GM23338 (cell line): ENCODE measurements around the gene RPH3AL. TPM values are rescaled to one million over a fixed set of nuclear protein-coding genes. Genes with fewer than 3 reads are reported as not detected.
A peak's percentile ranks its signal among the peaks of the same experiment; 100 is the strongest.

Experiments used
- ATAC-seq: fragments of 200-7000 bp; cut with Tn5 transposase; 3 replicates; pipeline ENCODE4 v1.9.1; 2020
- DNase-seq: peaks from one replicate; pipeline ENCODE4 v3.0.0-alpha.2; 2015; ENCODE audit warnings: low spot score
- H2AFZ ChIP-seq: fragments of 200-600 bp; sonication (generic); 2 replicates; pipeline ENCODE4 v1.8.0; 2016; ENCODE audit warnings: antibody characterized with exemption, mild to moderate bottlenecking, moderate library complexity
- H3F3A ChIP-seq: fragments of 200-600 bp; sonication (generic); replicated peaks from 2 replicates; pipeline ENCODE4 v1.8.0; 2017; ENCODE audit warnings: antibody characterized with exemption, mixed run types, low read depth
- H3K27ac ChIP-seq: fragments of 200-600 bp; sonication (generic); 2 replicates; pipeline ENCODE4 v1.6.1; 2016; ENCODE audit warnings: low read depth
- H3K27me3 ChIP-seq: fragments of 200-600 bp; sonication (generic); 2 replicates; pipeline ENCODE4 v1.8.0; 2016; ENCODE audit warnings: mild to moderate bottlenecking, mixed run types, moderate library complexity; ENCODE audit not compliant: insufficient read depth
- H3K36me3 ChIP-seq: fragments of 200-600 bp; sonication (generic); 2 replicates; pipeline ENCODE4 v1.8.0; 2016; ENCODE audit warnings: mild to moderate bottlenecking; ENCODE audit not compliant: insufficient read depth
- H3K4me1 ChIP-seq: fragments of 200-600 bp; sonication (generic); 2 replicates; pipeline ENCODE4 v1.8.0; 2016; ENCODE audit warnings: mild to moderate bottlenecking, moderate library complexity; ENCODE audit not compliant: insufficient read depth
- H3K4me2 ChIP-seq: fragments of 200-600 bp; sonication (generic); 2 replicates; pipeline ENCODE4 v1.7.1; 2017; ENCODE audit warnings: mixed run types
- H3K4me3 ChIP-seq: fragments of 200-600 bp; sonication (generic); 2 replicates; pipeline ENCODE4 v1.6.1; 2016; ENCODE audit warnings: mixed run types
- H3K79me2 ChIP-seq: fragments of 200-600 bp; sonication (generic); replicated peaks from 2 replicates; pipeline ENCODE4 v1.8.0; 2017; ENCODE audit warnings: mild to moderate bottlenecking; ENCODE audit not compliant: insufficient read depth
- H3K9me2 ChIP-seq: fragments of 200-600 bp; sonication (generic); 2 replicates; pipeline ENCODE4 v1.8.0; 2017; ENCODE audit not compliant: insufficient read depth
- H4K20me1 ChIP-seq: fragments of 200-600 bp; sonication (generic); replicated peaks from 2 replicates; pipeline ENCODE4 v1.8.0; 2017; ENCODE audit warnings: mild to moderate bottlenecking; ENCODE audit not compliant: insufficient read depth
- H3K27ac Mint-ChIP-seq: 2 replicates; pipeline ENCODE4 v1.8.0; 2020; ENCODE audit warnings: inconsistent platforms, mild to moderate bottlenecking, moderate library complexity, mixed read lengths
- H3K27me3 Mint-ChIP-seq: 3 replicates; pipeline ENCODE4 v1.8.0; 2022; ENCODE audit warnings: low read depth, mild to moderate bottlenecking, moderate library complexity, mixed read lengths, inconsistent platforms; ENCODE audit not compliant: insufficient read depth, poor library complexity
- H3K36me3 Mint-ChIP-seq: 3 replicates; pipeline ENCODE4 v1.8.0; 2021; ENCODE audit warnings: low read depth, mild to moderate bottlenecking, inconsistent platforms, moderate library complexity, mixed read lengths
- H3K4me1 Mint-ChIP-seq: 3 replicates; pipeline ENCODE4 v1.8.0; 2020; ENCODE audit warnings: mild to moderate bottlenecking, inconsistent platforms, mixed read lengths
- H3K4me3 Mint-ChIP-seq: 3 replicates; pipeline ENCODE4 v1.8.0; 2021; ENCODE audit warnings: moderate library complexity, mild to moderate bottlenecking, inconsistent platforms, mixed read lengths
- H3K9me3 Mint-ChIP-seq: 3 replicates; pipeline ENCODE4 v1.8.0; 2020; ENCODE audit warnings: moderate library complexity, mild to moderate bottlenecking, inconsistent platforms, mixed read lengths
- CREB1 ChIP-seq: fragments of 250-450 bp; sonication (Bioruptor Pico); IDR thresholded peaks from 2 replicates; pipeline ENCODE4 v1.5.0; 2020; ENCODE audit warnings: low read depth, mild to moderate bottlenecking, moderate library complexity
- CTCF ChIP-seq, 2 experiments: fragments of 200-600 bp in 1 of 2; sonication (generic) in 1 of 2; conservative IDR thresholded peaks; 2 replicates each; pipeline versions ENCODE4 v1.5.1 to v1.6.1; 2016 to 2017; ENCODE audit warnings: antibody characterized with exemption in 2 of 2, low read depth in 2 of 2, mild to moderate bottlenecking in 2 of 2, moderate library complexity in 1 of 2
- POLR2AphosphoS5 ChIP-seq: IDR thresholded peaks from 2 replicates; pipeline ENCODE4 v1.6.1; 2016; ENCODE audit warnings: antibody characterized with exemption, low read depth
- STAT1 ChIP-seq: IDR thresholded peaks from one replicate; pipeline ENCODE4 v1.6.1; 2016; ENCODE audit warnings: antibody characterized with exemption; ENCODE audit not compliant: unreplicated experiment
- ZNF331 ChIP-seq: fragments of 250-450 bp; sonication (Bioruptor Pico); IDR thresholded peaks from 2 replicates; pipeline ENCODE4 v1.5.0; 2020; ENCODE audit warnings: low read depth, mild to moderate bottlenecking, moderate library complexity
- ZNF462 ChIP-seq: fragments of 250-450 bp; sonication (Bioruptor Pico); IDR thresholded peaks from 2 replicates; pipeline ENCODE4 v1.5.0; 2020; ENCODE audit warnings: mild to moderate bottlenecking, moderate library complexity
- polyA plus RNA-seq: library from polyadenylated mRNA; unstranded; fragments of >200 nt; fragmentation: Nextera tagmentation; extraction: Ambion mirVana; gene quantifications from 2 replicates; pipeline ENCODE4 v1.2.1, GENCODE V29; 2016
- total RNA-seq: library from RNA; depleted of rRNA; stranded (reverse); fragments of >200 nt; shearing (Covaris generic); gene quantifications from 2 replicates; pipeline ENCODE4 v1.2.3, GENCODE V29; 2014

RPH3AL gene
- total and polyA plus RNA-seq, 2 experiments from 2014 or later: 2.7 to 6.3 TPM

GRCh38 chr17:334974-335481 is 17.6 kb downstream of the RPH3AL start:
- Histone ChIP-seq H2AFZ (0 out of 2 replicates have a peak overlapping the region, but pooled peaks have one; percentile 32), H4K20me1 (no peaks in the 10 kb centered on the region), H3K36me3 (no peaks in the 10 kb centered on the region), H3K4me2 (peak overlapping the region; percentile 60; the same call in 1 of the 2 replicates), H3K4me3 (no peak overlapping the region), H3K9me2 (no peaks in the 10 kb centered on the region), H3K27ac (no peak overlapping the region), H3K4me1 (peaks cover 16% of the 10 kb centered on the region), H3K27me3 (no peaks in the 10 kb centered on the region), H3K79me2 (no peaks in the 10 kb centered on the region), H3F3A (no peaks in the 10 kb centered on the region)
- no peak overlapping the region; the same call in 2 of the 3 replicates for H3K4me3 Mint-ChIP-seq
- H3K36me3 Mint-ChIP-seq: no peaks in the 10 kb centered on the region
- H3K27ac Mint-ChIP-seq: peak overlapping the region; percentile 24; the same call in 1 of the 2 replicates
- H3K27me3 Mint-ChIP-seq: peaks cover 19% of the 10 kb centered on the region
- peaks cover 45% of the 10 kb centered on the region for H3K4me1 Mint-ChIP-seq
- H3K9me3 Mint-ChIP-seq: no peaks in the 10 kb centered on the region
- ATAC-seq: no peak
- TF ChIP-seq STAT1: no peak
- TF ChIP-seq POLR2AphosphoS5: no peak
- TF ChIP-seq CTCF (conservative IDR thresholded peaks at IDR 0.05; ENCODE audit: low read depth in 2 of 2): no peak
- no peak for TF ChIP-seq ZNF462
- TF ChIP-seq ZNF331 (CRISPR knock-in tag): no peak
- no peak for TF ChIP-seq CREB1 (CRISPR knock-in tag)
- no peak for DNase-seq
